Measurements from ENCODE around the gene EDC3. TPM values are rescaled to one million over a fixed set of nuclear protein-coding genes. Genes with fewer than 3 reads are reported as not detected.

Gene EDC3
- total and polyA plus RNA-seq, 12 donors, result 3.9 to 25.3 (median 16.1) TPM

- no peak for DNase-seq
- Histone ChIP-seq H3K4me3 (no peak overlapping the region), H3K9me3 (replicated peaks in 1 of 3) (no peaks in the 10 kb centered on the region), H3K4me1 (replicated peaks in 1 of 2) (peaks cover 17 to 34% of the 10 kb centered on the region in 2 donors), H3K36me3 (replicated peaks in 1 of 2) (peaks cover 0 to 78% of the 10 kb centered on the region in 2 donors), H3K27ac (peak overlapping the region in 1 of 5 donors; percentile 65), H3K27me3 (no peaks in the 10 kb centered on the region)
- no peak for TF ChIP-seq POLR2A (IDR thresholded peaks at IDR 0.05)
- TF ChIP-seq CTCF (IDR thresholded peaks at IDR 0.05), result no peak
- WGBS, 4 donors, result 81 to 90% (median 83%) methylated on average over 12 to 16 of the region's 16 CpGs
- intact Hi-C loops (cut with DNase I), result loop anchor here in 1 of 2 donors (10.0 kb wide), 1 partner anchor 247 kb away; no protein-coding TSS in a partner anchor
Measured at GRCh38 chr15:74621546-74621920, 74.3 kb downstream of the EDC3 start.

- Histone ChIP-seq H3K4me1 (replicated peaks in 1 of 2) (peaks cover 18 to 37% of the 10 kb centered on the region in 2 donors), H3K9me3 (replicated peaks in 1 of 3) (no peaks in the 10 kb centered on the region), H3K36me3 (replicated peaks in 1 of 2) (peaks cover 0 to 71% of the 10 kb centered on the region in 2 donors), H3K27me3 (no peaks in the 10 kb centered on the region), H3K27ac (peak overlapping the region in 1 of 5 donors; percentile 65), H3K4me3 (no peak overlapping the region)
- DNase-seq, result peak; percentile 85 to 95 (median 93)
- intact Hi-C loops (cut with DNase I), result loop anchor here in 1 of 2 donors (10.0 kb wide), 1 partner anchor 246 kb away; no protein-coding TSS in a partner anchor
- 48 to 74% (median 57%) methylated on average over 10 to 23 of the region's 23 CpGs for WGBS, 4 donors
- TF ChIP-seq POLR2A (IDR thresholded peaks at IDR 0.05) (no peak), CTCF (IDR thresholded peaks at IDR 0.05) (peak; percentile 73 to 97 (median 90))
Measured at GRCh38 chr15:74620636-74621545, 74.9 kb downstream of the EDC3 start.

- no peak for DNase-seq
- intact Hi-C loops (cut with DNase I), result loop anchor here (10.0 kb wide), 2 partner anchors 75 to 245 kb away; partner anchors contain the start of gene ARID3B (in 1 of the 2)
- no peak for TF ChIP-seq POLR2A (IDR thresholded peaks at IDR 0.05)
- no peak for TF ChIP-seq CTCF (IDR thresholded peaks at IDR 0.05)
- H3K4me1 ChIP-seq (replicated peaks in 1 of 2), result peaks cover 18 to 37% of the 10 kb centered on the region in 2 donors
- H3K36me3 ChIP-seq (replicated peaks in 1 of 2), result peaks cover 0 to 63% of the 10 kb centered on the region in 2 donors
- H3K9me3 ChIP-seq (replicated peaks in 1 of 3), result no peaks in the 10 kb centered on the region
- WGBS, 4 donors, result 87 to 93% (median 89%) methylated on average over 24 to 27 of the region's 27 CpGs
- no peak overlapping the region for H3K4me3 ChIP-seq
- no peaks in the 10 kb centered on the region for H3K27me3 ChIP-seq
- peak overlapping the region in 1 of 5 donors; percentile 30 for H3K27ac ChIP-seq
Measured at GRCh38 chr15:74619916-74620635, 75.7 kb downstream of the EDC3 start.
